HG03571 (cell line): ENCODE measurements around the gene ATP6V0B.

Source experiments
- ATAC-seq: cut with Tn5 transposase; IDR thresholded peaks from one replicate; pipeline ENCODE4 v1.9.1; 2021; ENCODE audit not compliant: unreplicated experiment

The ATP6V0B gene

DNA sequence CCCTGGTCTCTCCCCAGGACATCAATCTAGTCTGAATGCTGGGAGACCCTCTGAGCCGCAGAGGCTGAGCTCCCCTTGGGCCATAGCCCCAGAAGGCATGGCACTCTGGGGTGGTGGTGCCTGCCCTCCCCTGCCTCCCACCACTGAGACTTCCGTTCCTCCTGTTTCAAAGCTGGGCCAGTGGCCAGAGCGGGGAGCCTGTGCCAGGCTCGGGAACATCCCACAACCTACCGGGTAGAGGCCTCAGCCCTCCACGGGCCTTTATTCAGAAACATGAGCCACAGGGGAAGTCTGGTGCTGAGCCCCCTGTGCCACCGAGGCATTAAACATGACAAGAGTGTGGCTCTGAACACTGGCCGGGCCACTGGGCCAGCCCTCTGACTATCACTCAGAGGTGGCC is 24.7 kb downstream of the ATP6V0B start:
- no peak for ATAC-seq

DNA sequence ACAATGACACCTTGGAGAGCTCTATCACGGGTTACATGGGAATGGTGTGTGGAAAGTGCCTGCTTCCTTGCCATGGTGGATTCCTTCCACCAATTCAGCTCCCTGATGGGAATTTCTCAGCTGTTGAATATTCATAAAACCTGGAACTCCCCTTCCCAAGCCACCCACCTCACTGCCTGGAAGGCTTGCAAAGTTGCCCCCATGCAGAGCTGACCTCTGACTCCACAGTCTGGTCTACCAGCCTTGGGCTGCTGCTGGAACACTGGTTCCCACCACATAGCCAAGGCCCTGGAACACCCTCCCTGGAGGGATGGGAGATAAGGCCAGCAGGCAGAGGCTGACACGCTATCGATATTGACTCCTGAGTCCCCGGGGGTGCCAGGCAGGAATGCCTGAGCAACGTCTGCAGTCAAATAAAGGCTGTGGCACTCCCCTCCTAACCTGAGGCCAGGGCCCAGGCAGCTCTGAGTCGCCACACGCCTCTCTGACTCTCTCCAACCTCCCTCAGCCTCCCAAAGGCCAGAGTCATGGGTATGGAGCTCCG is 25.4 kb downstream of the ATP6V0B start:
- no peak for ATAC-seq

DNA sequence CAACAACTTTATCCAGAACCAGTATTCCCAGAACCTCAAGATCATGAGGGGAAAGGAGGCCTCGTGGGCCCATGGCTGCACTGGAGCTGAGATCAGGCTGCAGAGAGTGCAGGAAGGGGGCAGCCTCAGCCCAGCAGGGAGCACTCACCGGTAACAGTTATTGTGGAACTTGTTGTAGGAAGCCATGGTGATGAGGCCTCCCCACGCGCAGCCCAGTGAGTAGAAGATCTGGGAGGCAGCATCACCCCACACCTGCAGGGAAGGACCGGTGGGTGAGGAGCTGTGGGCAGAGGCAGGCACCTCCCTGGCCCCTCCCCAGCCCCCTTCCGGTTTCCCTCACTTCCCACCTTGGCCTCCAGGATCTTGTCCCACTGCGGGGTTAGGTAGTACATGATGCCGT is 27.4 kb downstream of the ATP6V0B start:
- no peak for ATAC-seq

DNA sequence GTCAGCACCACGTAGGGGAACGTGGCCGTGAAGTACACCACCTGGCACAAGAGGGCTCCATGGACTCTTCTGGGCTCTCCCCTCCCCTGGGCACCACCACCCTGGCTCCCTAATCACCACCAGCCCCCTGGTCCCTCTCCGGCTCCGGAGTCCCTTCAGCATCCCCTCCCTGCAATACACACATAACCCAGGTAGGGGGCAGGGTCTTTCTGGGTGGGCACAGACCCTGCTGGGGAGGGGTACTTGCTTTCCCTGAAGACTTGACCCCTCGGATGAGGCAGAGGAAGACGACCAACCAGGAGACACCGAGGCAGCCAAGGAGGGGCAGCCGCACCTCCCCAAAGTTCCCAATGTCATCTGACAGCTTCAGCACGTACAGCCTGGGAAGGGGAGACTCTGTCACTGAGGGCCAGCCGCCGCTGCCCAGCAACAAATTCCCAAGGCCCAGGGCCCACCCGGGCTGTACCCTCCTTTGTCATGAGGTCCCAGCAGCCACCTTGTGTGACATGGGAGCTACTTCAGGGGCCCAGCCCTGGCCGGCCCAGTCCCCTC is 27.9 kb downstream of the ATP6V0B start:
- no peak for ATAC-seq

DNA sequence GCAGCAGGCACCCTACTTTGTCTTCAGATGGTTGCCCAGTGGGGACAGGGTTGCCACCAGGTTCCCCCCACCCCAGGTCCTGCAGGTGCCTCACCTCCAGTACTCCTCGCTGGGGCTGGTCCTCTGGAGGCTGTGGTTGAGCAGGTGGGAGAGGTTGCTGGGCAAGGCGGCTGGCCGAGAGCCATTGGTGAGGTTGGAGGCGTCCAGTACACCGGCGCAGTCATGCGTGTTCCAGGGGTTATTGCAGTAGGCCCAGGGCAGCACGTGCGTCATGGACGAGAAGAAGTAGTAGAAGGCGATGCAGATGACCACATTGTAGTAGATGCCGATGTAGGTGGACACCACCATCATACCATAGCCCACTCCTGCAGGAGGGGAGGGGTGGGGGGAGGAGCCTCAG is 33.5 kb downstream of the ATP6V0B start:
- no peak for ATAC-seq

DNA sequence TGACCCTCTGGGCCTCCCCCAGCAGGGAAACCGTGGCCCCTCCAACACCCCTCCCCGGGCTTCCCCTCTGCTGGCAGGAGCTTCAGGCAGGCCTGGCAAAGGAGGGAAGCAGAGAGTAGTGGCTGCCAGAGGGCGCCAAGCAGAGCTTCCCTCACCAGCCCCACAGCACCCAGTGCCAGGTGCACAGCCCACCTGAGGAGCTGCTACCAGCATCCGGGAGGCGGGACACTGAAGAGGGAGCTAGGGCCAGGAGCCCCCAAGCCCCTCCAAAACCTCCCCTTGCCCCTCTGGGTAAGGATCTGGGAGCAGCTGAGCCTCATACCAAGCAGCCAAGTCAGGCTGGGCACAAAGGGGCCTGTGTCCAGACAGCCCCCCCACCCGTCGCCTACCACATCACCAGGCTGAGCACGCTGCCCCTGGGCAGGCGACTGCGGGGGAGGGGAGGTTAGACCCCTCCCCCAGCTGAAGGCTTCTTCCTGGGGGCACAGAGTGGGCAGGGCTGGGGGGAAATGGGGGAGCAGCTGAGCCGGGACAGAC is 36.2 kb downstream of the ATP6V0B start:
- no peak for ATAC-seq

DNA sequence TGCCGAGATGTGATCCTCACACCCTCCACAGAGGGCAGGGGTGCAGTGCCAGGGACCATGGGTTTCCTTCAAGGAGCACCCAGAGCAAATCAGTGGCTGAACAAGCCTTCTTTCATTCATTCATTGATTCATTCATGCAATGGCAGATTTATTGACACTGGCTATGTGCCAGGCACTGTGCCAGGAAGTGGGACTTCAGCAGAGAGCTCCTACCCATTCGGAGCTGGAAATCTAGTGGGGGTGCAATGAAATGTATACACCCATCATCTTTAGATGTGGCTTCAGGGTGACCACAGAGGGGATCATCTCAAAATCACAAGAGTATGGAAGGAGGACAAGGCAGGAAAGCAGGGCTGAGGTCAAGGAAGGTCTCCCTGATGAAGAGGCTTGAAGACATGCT is 37.6 kb downstream of the ATP6V0B start:
- ATAC-seq, result no peak

DNA sequence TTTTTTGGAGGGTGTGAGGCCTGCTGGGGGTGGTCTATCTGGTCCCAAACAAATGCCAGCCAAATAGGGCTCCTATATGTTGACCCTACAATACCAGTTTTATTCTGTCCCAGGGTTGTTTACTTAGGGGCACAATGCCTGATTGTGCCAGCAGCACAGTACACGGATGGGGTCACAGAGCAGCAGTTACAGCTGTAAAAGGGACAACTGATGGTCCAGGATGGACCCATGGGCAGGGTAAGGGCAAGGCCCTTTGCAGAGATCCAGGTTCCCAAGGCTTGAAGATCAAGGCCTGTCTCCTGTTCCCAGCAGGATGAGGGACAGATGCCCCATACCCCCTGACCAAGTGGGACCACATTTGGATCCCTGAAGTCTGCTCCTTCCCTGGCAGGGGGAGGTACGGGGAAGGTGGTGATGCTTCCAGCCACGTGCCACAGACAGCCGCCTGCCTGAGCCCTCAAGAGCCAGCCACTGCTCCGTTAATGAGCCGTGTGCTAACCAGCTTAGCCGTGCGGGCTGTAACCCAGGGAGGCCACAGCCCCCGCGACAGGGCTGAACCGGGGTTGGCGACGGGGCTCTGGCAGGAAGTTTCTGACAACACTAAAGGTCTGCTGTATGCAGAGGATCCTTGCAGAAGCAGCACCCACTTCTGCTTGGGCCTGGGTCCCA is 38.3 kb downstream of the ATP6V0B start:
- ATAC-seq, result no peak

DNA sequence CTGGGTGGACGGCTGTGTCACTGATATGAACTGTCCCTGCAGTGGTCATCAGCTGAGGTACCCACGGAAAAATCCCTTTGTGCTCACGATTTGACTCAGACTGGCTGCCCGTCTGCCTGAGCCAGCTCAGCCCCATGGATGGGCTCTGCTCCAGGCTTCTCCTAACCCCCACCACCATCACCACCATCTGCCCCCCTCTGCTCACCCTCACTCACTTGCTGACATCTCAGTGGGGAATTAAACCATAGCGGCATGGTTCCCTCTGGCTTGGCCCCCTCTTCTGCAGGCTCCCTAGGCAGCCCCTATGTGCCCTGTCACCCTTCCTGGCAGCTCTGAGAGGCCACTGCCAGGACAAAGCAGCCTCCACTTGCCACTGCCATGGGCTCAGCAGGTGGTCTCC is 39.2 kb downstream of the ATP6V0B start:
- no peak for ATAC-seq

DNA sequence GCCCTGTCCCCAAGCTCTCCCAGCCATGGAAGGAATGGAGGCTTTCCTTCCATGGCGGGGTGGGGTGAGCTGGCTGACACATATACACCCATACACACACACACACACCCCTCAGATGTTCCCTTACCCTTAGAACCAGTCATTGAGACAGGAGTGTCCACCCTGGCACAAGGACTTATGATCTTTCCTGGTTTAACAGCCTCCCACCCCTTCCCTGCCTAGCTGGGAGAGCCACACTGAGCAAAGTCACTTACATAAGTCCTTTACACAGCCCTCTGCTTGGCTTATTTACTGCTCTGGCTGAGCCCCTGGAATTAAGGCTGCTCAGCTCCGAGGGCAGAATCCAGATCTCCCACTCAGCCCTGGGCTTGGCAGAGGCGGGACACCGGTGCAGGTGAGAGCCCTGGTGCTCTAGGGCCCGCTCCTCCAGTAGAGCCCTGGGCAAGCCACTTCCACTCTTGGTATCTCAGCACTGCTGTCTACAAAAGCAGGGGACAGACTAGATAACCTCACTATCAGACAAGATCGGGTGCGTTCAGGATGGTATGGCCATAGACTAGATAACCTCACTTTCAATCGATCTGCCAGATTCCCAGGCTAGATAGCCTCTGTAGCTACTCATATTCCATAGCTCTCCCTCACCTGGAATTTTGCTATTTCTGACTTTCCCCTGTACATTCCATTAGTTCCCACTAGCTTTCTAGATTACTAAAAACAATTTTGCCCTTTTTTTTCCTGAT is 39.8 kb downstream of the ATP6V0B start:
- ATAC-seq, result no peak

DNA sequence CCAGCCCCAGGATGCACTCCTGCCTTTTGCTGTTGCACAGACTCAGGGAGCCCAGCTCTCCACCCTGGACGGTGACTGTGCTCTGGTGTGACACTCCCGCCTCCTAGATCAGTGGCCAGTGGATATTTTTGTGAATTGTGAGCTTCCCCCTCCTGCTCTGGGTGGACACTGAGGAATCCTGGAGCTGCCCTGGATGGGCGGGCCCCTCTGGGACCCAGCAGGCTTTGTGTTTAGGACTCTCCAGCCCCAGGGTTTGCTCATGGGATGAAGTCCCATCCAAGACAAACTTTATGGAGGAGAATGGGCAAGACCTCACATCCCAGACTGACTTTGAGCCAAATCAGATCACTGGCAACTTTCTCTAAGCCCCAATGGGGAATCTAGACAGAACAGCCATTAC is 40.4 kb downstream of the ATP6V0B start:
- ATAC-seq, result no peak

DNA sequence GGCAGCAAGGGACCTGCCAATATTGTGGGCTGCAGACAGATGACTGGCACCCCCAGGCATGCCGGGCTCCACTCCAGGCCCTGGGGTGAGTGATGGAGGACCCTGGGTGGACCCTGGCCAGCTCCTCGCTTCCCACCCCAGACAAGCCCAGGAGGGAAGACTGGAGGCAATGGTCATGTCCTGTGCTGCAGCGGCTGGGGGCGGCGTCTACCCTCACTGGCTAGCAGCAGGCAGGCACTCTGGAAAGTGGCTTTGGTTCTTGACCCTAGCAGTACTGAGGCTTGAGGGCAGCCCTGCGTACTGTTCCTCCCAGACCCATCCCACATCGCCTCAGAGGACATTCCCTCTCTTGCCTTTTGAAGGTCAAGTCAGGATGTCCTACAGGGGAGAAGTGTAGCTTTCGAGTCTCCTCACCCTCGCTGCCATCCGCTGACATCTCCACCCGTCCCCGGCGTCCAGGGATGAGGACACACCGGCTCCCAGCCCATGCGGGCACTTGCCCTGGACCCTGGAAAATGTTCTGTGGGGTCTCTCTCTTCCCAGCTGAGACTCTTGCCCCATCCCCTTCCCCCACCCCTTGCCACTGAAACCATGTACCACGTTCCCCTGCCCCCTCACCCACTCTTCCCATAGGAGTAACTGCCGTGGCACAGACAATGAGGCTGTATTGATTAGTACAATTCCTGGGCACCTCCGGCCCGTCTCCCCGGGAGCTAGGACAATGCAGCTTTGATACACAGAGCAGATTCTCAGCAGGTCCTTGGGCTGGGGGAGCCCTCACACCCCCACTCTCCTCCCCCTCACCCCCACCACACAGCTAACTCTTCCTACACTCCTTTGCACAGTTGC is 41.5 kb downstream of the ATP6V0B start:
- ATAC-seq, result no peak

DNA sequence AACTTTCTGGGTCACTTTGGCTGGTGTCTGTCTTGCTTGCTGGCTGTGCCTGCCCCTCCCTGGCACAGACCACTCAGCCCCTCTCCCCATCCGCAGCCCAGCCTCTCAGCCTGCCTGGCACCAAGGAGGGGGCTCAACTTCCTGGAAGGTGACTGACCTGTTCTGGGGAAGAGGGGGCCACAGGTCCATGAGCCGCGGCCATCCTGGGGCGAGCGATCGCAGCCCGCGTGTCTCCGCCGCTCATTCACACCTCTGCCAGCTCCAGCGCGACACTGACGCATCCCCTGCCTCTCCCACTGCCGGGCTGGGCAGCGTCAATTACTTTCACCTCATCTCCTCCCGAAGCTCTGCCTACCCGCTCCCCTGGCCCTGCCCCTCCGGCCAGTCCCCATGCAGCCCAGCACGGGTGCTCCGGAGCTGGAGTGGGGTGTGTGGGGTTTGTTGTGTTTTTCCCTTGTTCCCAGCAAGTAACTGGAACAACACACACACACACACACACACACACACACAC is 42.2 kb downstream of the ATP6V0B start:
- ATAC-seq, result no peak

DNA sequence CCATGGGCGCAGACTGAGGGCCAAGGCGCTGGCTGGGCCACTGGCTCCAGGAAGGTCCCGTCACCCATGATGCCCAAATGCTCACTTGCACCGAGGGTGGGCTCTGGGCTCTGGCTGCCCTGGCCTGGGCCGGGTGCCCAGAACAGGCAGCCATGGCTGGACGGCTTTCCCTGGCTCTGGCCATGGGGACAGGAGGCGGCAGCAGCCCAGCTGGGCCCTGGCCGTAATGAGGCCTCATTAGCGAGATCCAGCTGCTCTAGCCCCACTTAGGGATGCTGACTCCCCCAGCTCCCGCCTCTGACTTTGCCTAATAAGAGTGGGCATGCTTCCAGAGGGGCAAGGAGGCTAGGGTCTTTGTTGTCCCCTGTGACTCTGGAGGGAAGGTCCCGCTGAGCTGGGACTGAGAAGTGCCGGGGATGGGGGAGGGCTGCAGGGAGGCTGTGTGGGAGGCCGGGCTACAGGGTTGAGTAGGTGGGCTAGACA is 44.7 kb downstream of the ATP6V0B start:
- ATAC-seq, result no peak

DNA sequence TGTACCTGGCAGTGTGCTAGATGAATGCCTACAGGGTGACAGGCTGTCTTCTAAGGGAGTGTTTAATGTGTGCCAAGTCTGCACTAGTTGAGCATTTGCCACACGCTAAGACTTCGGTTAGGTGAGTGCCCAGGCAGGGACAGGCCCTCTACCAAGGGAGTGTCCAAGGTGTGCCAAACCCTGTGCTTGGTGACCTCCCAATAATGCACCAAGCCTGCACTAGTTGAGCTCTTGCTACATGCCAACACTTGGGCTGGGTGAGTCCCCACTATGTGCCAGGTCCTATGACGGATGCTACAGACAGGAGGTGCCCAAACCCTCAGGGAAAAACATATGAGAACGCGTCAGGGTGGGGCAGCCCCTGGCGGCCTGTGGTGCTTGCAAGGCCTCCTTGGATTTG is 45.7 kb downstream of the ATP6V0B start:
- no peak for ATAC-seq

DNA sequence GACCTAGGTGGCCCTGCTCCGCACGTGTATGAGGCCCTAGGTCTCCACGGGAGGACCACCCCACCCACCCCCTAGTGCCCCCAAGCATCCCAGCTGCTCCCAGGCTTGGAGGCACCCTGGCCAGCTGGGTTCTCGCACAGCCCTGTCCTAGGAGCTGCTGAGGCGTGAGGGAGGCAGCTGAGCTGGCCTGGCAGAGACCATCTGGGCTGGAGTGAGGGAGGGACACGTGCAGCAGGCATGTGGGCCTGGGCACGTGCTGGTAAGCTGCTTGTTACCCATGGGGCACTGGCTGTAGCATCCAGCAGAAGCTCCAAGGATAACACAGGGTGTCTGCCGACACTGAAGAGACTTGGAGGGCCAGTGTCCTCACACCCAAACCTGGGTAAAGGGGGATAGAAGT is 46.4 kb downstream of the ATP6V0B start:
- ATAC-seq, result no peak

DNA sequence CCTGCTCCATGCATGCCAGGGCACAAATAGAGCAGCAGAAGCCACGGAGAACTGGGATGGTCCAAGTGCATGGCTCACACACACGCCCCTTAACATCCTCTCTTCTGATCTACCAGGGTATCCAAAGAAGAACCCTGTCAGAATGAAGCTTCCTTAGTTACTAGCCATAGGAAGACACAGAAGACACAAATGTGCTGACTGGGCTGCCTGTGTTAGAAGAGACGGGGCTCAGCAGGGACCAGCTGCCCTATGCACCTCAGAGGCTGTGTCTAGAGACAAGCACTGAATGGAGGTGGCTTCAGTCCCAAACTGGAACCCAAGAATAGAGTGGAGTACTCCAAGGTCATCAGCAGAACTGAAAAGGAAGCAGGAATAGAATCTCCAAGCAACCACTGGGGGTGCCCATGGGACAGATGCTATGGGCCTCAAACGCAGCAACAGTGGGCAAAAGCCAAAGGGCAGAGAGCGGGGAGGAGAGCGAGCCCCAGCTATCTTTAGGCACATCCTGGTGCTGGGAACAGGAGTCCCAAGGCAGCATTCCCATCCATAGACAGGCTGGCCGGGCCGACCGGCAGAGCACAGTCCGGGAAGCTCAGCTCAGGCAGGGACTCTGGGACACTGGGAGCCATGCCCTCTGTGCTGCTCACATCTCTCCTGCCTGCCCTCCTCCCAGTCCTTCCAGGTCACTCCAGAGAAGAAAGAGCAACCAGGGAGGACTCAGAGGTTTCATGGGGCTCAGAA is 47.0 kb downstream of the ATP6V0B start:
- no peak for ATAC-seq

DNA sequence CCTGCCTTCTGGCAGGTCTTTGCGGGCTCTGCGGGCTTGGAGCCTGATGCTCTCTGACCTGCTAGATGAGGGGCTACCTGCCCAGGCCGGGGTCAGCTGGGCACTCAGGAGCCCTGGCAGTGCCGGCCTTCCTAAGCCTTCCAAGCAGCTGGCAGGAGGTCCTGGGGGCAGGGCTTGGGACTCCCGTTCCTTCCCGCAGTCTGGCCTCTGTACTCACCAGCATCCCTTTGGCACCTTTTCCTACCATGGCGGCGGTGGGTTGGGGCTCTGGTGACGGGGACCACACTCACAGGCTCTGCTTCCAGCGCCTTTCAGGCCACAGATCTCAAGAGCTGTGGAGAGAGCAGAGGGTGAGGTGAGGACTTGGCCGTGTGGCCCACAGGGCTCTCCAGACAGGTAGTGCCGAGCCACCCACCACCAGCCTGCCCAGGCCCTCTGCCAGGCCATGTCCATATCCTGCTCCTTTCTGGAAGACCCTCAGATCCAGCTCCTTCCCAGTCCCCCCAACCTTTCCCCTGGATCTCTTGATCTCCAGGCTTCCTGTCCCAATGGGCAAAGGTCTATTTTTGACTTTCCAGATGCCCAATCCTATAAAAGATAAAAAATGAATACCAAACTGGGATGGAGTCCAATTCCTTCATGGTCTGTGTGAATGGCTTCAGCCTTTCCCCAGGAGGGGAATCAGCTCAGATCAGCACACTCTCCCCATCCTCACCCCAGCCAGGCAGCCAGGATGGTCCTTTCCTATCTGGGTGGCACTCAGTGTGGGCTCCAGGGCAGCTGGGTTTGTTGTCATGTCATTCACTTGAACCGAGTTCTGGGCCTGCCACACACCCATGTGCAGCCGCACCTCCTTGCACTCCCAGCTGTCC is 49.5 kb downstream of the ATP6V0B start:
- no peak for ATAC-seq

DNA sequence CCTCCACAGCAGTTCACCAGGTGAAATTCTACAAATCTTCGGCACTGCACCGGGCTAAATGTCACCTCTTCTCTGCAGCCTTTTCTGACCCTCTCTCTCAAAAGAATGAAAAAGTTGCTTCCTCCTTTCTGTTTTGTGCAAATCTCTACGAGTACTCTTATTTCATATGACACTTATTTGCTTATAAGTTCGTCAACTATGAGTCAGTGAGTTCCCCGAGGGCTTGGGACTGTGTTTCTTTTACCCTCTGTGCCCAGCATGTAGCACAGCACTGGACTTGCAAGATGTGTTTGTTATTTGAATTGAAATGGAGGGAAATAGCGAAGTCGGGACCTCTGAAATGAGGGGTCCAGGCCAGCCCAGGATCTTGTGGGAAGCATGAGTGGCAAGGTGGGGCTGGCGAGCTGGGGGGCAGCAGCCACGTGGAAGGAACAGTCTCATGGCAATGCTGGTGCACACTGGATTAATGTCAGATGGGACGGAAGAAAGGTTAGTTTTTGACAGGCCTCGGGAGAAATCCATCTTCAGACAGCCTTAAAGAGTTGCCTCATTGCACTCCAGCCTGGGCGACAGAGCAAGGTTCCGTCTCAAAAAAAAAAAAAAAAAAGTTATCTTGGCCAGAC is 50.3 kb downstream of the ATP6V0B start:
- no peak for ATAC-seq
